GM12801 (cell line): Measurements from ENCODE around the gene UTP20.

Source experiments
- TF ChIP-seq, protein P1 (sequence below): IDR thresholded peaks from one replicate; pipeline ENCODE4 v1.5.1; 2011; ENCODE audit warnings: control low read depth; ENCODE audit not compliant: insufficient read length; ENCODE audit errors: extremely low read depth

UTP20 gene

DNA sequence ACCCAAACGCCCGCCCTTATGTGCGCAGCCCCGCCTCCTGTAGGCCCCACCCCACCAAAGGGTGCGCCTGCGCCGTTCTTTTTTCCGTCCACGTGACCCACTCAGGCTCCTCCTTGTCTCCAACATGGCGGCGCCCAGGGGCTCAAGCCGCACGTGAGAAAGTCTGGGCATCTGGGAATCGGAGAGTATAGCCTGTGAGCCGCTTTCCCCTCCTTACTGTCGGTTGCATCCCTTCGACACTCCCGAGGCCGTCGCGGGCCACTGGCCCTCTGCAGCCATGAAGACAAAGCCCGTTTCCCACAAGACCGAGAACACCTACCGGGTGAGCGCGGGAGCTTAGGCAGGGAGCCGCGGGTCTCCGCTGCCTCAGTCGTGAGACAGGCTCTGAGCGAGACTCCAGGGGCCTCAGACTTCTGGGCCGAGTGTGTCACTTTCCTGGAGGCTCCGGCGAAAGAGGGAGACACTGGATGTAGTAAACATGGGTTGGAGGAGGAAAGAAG is at the start of gene UTP20:
TSS of gene UTP20 (plus strand) at position 100 of the 500 bp plus-strand sequence. CDS start at position 278, 178 bp downstream.
- TF ChIP-seq, protein P1, sequence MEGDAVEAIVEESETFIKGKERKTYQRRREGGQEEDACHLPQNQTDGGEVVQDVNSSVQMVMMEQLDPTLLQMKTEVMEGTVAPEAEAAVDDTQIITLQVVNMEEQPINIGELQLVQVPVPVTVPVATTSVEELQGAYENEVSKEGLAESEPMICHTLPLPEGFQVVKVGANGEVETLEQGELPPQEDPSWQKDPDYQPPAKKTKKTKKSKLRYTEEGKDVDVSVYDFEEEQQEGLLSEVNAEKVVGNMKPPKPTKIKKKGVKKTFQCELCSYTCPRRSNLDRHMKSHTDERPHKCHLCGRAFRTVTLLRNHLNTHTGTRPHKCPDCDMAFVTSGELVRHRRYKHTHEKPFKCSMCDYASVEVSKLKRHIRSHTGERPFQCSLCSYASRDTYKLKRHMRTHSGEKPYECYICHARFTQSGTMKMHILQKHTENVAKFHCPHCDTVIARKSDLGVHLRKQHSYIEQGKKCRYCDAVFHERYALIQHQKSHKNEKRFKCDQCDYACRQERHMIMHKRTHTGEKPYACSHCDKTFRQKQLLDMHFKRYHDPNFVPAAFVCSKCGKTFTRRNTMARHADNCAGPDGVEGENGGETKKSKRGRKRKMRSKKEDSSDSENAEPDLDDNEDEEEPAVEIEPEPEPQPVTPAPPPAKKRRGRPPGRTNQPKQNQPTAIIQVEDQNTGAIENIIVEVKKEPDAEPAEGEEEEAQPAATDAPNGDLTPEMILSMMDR, result no peak

DNA sequence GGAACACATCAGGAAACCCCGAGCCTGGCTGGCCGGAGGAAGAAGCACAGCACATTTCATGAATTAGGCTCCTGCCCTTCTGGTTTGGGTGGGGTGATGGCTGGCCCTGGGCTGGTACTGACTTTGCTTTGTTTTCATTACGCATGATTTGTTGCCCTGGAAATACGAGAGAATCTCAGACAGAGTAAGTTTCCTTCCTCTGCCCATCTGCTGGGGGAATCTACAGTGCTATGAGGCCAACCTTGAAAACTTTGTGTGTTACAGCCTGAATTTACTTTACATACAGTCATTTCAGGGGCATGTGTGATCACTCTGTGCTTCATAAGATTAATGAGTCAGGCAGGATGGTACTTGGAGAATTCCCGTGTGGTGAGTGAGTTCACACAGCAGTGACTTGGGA is 49.4 kb upstream of the UTP20 start:
- TF ChIP-seq, protein P1, result no peak

DNA sequence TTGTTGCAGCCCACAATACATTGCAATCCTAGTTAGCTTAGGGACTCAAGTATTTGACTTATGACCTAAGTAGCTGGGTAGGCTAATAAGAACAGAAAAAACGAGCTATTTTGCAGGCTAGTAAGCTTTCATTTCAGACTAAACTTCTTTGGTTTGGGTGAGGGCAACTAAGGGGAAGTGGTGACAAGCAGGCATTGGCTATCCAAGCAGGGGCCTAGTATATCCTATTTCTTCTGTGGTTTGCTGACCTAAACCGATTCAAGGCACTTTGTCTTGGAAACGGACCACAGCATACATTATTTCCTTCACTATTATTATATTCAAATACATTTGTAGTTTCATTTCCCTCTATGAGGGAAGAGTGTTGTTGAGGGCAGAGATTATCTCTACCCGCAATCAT is 48.3 kb upstream of the UTP20 start:
- TF ChIP-seq, protein P1, result no peak

DNA sequence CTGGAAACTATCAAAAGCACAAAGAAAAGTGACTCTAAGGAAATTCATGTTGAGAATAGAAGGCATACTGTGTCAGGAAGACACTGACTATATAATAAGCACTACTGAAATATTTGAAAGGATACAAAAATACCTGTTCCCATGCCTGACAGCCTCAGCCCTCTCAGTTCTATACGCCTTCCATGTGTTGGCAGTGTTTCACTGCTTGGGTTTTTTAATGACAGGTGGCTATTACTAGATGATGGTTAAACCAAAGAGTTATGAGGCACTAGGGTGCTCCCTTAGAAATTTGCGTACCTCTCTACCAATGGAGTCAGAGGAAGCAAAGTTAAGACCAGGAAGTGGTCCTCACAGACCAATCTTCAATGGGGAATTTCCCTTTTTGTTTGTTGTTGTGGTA is 44.2 kb upstream of the UTP20 start:
- TF ChIP-seq, protein P1, result no peak

DNA sequence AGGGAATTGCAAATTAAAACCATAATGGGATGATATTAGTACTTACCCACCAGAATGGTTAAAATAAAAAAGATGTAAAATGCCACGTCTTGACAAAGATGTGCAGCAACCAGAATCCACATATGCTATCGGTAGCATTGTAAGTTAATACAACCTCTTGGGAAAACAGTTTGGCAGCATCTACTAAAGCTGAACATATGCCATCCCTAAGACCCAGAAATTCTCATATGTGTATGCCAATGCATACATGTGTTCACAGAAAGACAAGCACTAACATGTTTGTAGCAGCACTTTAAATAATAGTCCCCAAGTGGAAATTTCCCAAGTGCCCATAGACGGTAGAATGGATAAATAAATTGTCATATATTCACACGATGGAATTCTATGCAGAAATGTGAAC is 41.6 kb upstream of the UTP20 start:
- TF ChIP-seq, protein P1, result no peak

DNA sequence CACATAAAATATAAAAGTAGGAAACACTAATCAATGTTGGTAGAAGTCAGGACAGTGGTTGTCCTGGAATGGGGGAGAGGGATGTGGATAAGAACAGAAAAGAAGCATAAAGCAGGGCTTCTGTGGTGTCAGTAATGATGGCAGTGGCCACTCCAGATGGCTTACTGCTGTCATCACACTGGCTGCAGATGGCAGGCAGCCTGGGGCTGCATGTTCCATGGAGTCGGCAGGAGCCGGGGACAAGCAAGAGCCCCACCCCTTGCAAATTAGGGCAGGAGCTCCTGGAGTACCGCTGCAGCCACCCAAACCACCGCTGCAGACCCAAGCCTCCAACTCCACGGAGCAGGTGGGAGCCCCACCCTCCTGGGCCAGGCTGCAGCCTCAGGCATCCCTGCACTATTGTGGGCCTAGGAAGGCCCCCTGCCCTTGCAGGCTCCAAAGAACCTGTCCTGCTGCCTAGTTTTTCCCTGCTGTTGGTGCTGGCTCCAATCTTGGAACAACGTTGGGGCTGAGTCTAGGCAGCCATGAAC is 41.0 kb upstream of the UTP20 start:
- TF ChIP-seq, protein P1, result no peak

DNA sequence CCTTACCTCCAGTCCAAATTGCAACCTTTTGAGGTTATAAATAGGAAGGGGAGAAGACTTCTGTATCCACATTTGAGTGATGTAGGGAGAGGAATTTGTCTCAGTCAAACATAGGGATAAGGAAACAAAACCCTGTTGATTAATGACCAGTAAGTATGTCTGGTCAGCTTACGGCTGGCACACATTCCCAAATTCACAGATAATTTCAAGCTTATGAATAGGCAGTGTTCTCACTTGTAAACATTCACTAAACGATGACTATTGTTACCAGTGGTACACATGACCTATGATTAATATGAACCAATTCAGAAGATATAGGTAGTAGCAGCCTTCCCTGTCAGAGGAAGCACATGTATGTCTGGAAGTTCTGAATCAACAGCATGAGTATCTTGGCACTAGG is 36.8 kb upstream of the UTP20 start:
- TF ChIP-seq, protein P1, result no peak
